ENCODE results near the gene LRRC4B. TPM values are rescaled to one million over a fixed set of nuclear protein-coding genes. Genes with fewer than 3 reads are reported as not detected.

LRRC4B gene
- total RNA-seq, 1 experiment from 2014 or later, result not detected

DNA sequence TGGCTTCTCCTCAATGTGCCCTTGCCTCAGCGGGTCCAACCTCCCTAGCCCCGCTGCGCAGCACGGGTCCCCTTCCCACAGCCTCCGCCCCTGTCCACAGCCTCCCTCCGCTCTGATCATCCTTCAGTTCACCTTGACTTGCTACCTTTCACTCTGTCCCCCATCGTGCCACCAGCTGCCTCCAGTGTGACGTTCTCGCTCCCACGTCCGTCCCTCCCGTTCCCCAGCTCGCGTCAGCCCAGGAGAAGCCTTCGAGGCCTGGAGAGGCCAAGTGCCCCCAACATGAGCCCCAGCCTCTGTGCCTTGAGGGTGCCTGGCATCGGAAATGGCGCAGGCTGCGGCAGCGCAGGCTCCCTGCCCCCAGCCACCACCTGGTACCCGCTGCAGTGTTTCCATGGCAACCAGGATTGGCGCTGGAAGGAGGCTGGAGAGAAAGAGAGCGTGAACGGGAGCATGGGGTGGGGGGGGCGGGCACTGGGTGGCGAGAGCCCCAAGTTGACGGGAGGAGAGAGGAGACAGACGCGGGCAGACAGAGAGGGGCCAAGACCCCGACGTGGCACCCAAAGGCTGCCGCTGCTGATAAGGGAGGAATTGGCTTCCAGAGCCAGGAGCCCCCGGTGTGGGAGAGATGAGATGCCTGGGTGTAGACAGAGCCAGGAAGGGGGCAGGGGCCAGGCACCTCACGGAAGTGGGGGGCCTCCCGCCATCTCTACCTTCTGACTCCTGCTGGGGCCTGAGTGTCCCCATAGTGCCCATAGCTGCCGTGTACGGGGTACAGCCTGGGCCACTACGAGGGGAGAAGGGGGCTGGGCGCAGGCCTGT lies 53.7 kb downstream of the LRRC4B start:
- peaks cover 13% of the 10 kb centered on the region for H3K4me1 Mint-ChIP-seq (ENCODE audit: low read depth, unreplicated experiment)
- no peaks in the 10 kb centered on the region for H3K9me3 Mint-ChIP-seq (ENCODE audit: low read depth, unreplicated experiment)
- TF ChIP-seq, protein P1, sequence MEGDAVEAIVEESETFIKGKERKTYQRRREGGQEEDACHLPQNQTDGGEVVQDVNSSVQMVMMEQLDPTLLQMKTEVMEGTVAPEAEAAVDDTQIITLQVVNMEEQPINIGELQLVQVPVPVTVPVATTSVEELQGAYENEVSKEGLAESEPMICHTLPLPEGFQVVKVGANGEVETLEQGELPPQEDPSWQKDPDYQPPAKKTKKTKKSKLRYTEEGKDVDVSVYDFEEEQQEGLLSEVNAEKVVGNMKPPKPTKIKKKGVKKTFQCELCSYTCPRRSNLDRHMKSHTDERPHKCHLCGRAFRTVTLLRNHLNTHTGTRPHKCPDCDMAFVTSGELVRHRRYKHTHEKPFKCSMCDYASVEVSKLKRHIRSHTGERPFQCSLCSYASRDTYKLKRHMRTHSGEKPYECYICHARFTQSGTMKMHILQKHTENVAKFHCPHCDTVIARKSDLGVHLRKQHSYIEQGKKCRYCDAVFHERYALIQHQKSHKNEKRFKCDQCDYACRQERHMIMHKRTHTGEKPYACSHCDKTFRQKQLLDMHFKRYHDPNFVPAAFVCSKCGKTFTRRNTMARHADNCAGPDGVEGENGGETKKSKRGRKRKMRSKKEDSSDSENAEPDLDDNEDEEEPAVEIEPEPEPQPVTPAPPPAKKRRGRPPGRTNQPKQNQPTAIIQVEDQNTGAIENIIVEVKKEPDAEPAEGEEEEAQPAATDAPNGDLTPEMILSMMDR (IDR thresholded peaks at IDR 0.05; ENCODE audit: unreplicated experiment), result no peak
- H3K27me3 Mint-ChIP-seq (ENCODE audit: unreplicated experiment), result peaks cover 57% of the 10 kb centered on the region
- H3K27ac Mint-ChIP-seq (ENCODE audit: unreplicated experiment), result peak overlapping the region; percentile 44
- no peak for DNase-seq
- no peak overlapping the region for H3K4me3 Mint-ChIP-seq (ENCODE audit: low read depth, unreplicated experiment)
- BruUV-seq (replicated peaks), result no TSS peak
- H3K36me3 Mint-ChIP-seq (ENCODE audit: insufficient read depth, unreplicated experiment), result peaks cover 51% of the 10 kb centered on the region
- intact Hi-C loops (cut with micrococcal nuclease; ENCODE audit: unreplicated experiment), result no loop called here
- CTCF ChIA-PET, result no interaction called here

DNA sequence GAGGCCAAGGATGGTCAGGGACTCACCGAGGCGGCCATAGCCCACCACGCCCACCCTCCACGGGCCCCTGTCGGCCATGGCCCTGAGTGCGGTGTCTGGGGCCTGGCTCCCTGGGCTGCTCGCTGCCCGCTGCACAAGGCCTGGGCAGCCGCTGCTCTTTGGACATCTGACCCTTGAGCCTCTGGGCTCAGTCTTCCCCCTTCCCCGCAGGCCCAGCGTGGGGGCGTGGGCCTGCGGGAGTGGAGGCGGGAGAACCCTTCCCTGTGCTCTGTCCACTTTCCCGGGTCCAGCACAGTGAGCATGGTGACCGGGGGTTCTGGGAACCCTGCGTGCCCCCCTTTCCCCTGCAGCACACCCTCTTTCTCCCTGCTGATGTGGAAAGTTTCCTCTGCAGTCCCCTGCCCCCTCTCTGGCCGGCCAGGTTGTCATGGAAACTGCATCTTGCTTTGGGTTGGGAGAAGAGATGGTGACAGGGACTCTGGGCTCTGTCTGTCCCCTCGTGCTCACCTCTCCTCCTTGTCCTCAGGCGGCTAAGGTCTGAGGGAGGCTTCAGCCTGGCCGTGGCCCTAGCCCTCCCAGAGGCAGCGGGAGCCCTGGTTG lies 54.4 kb downstream of the LRRC4B start, which contains the start of gene ASPDH:
Gene ASPDH (minus strand): TSS at position 168 of the 600 bp plus-strand sequence. CDS start 90 bp downstream, at position 78.
- Mint-ChIP-seq H3K36me3 (ENCODE audit: insufficient read depth, unreplicated experiment) (peaks cover 57% of the 10 kb centered on the region), H3K27me3 (ENCODE audit: unreplicated experiment) (peaks cover 57% of the 10 kb centered on the region), H3K9me3 (ENCODE audit: low read depth, unreplicated experiment) (no peaks in the 10 kb centered on the region), H3K4me1 (ENCODE audit: low read depth, unreplicated experiment) (peaks cover 13% of the 10 kb centered on the region), H3K27ac (ENCODE audit: unreplicated experiment) (peak within 1 kb of the TSS; percentile 44), H3K4me3 (ENCODE audit: low read depth, unreplicated experiment) (peak within 1 kb of the TSS; percentile 84)
- CTCF ChIA-PET, result no interaction called here
- BruUV-seq (replicated peaks), result no TSS peak
- TF ChIP-seq, protein P1 (IDR thresholded peaks at IDR 0.05; ENCODE audit: unreplicated experiment), result no peak
- intact Hi-C loops (cut with micrococcal nuclease; ENCODE audit: unreplicated experiment), result no loop called here
- no peak for DNase-seq

DNA sequence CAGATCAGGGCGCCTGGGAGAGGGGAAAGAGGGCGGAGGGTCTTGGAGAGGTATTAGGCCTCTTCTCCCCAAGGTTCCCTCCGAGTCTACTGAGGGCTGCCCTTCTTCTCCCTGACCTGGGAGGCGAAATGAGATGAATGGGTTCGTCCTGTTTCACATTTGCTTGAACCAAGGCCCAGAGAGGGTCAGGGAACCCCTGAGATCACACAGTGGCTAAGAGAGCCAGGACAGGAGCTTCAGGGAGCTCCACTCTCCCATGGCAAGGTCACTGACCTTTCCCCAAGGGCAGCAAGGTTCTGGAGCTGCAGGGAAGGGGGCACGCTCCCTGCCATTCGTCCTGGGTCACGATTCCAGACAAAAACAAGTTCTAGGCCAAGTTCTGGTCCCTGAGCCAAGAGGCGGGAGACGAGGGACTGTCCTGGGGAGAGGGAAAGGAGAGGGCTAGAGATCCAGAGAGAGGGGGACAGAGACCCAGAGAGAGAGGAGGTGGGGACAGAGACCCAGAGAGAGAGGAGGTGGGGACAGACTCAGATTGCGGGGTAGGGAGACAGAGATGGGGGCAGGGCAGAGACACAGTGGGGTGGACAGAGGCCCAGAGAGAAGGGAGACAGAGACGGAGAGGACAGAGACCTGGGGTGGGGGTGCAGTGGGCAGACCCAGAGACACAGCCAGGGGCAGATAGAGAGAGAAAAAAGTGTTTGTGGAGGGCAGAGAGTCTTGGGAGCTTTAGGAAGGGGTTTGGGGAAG lies 55.1 kb downstream of the LRRC4B start:
- Mint-ChIP-seq H3K27me3 (ENCODE audit: unreplicated experiment) (peaks cover 57% of the 10 kb centered on the region), H3K9me3 (ENCODE audit: low read depth, unreplicated experiment) (no peaks in the 10 kb centered on the region), H3K36me3 (ENCODE audit: insufficient read depth, unreplicated experiment) (peaks cover 63% of the 10 kb centered on the region), H3K4me3 (ENCODE audit: low read depth, unreplicated experiment) (no peak overlapping the region), H3K27ac (ENCODE audit: unreplicated experiment) (peak overlapping the region; percentile 44), H3K4me1 (ENCODE audit: low read depth, unreplicated experiment) (peaks cover 13% of the 10 kb centered on the region)
- CTCF ChIA-PET, result interaction anchor here (0.8 kb wide), 1 partner anchor 927 kb away, joined by 3 read pairs; no protein-coding TSS in a partner anchor
- intact Hi-C loops (cut with micrococcal nuclease; ENCODE audit: unreplicated experiment), result no loop called here
- BruUV-seq (replicated peaks), result no TSS peak
- DNase-seq, result no peak
- TF ChIP-seq, protein P1 (IDR thresholded peaks at IDR 0.05; ENCODE audit: unreplicated experiment), result no peak

All from Calu3 (cell line).